Caco-2 (cell line): ENCODE results near the gene SLC9A3. TPM values are rescaled to one million over a fixed set of nuclear protein-coding genes. Genes with fewer than 3 reads are reported as not detected.

Experiments used
- BruUV-seq: library from RNA; stranded (reverse); fragments of 400-500 nt; replicated peaks from 2 replicates; lab custom pipeline; 2021; lab: Mats Ljungman, UMichigan
- CTCF ChIA-PET: fragments of 300-600 bp; sonication (Branson Sonifier 250); formaldehyde crosslinking; loops from one replicate; lab custom pipeline; 2022; ENCODE audit warnings: antibody characterized with exemption; lab: Charles Lee
- POLR2A ChIA-PET: fragments of 300-600 bp; sonication (Branson Sonifier 250); formaldehyde crosslinking; loops from one replicate; lab custom pipeline; 2022; ENCODE audit warnings: antibody characterized with exemption; lab: Charles Lee
- DNase-seq, 2 experiments: peaks; one replicate each; pipeline versions ENCODE4 v3.0.0 to v3.0.0-alpha.2; 2020 to 2022
- H3K27me3 ChIP-seq: replicated peaks from 2 replicates; pipeline ENCODE4 v1.6.0; 2011; ENCODE audit warnings: low read length; ENCODE audit not compliant: control insufficient read depth, insufficient read depth
- H3K36me3 ChIP-seq: 2 replicates; pipeline ENCODE4 v1.5.1; 2011; ENCODE audit warnings: low read length; ENCODE audit not compliant: control insufficient read depth, insufficient read depth
- H3K4me1 ChIP-seq: fragments of 250-450 bp; sonication (Bioruptor Pico); 2 replicates; pipeline ENCODE4 v1.5.1; 2020; ENCODE audit warnings: mild to moderate bottlenecking
- H3K4me3 ChIP-seq: 2 replicates; pipeline ENCODE4 v1.5.1; 2011; ENCODE audit warnings: low read depth, mild to moderate bottlenecking, control low read depth, low read length
- H3K9me3 ChIP-seq: fragments of 250-450 bp; sonication (Bioruptor Pico); 2 replicates; pipeline ENCODE4 v1.5.1; 2020; ENCODE audit warnings: mild to moderate bottlenecking, moderate library complexity
- H3K27ac Mint-ChIP-seq: one replicate; pipeline ENCODE4 v1.8.0; 2022; ENCODE audit warnings: mixed read lengths; ENCODE audit not compliant: unreplicated experiment
- H3K27me3 Mint-ChIP-seq: one replicate; pipeline ENCODE4 v1.8.0; 2022; ENCODE audit warnings: mixed read lengths; ENCODE audit not compliant: insufficient read depth, unreplicated experiment
- H3K36me3 Mint-ChIP-seq: one replicate; pipeline ENCODE4 v1.8.0; 2022; ENCODE audit warnings: mild to moderate bottlenecking, mixed read lengths; ENCODE audit not compliant: insufficient read depth, unreplicated experiment
- H3K4me1 Mint-ChIP-seq: one replicate; pipeline ENCODE4 v1.8.0; 2022; ENCODE audit warnings: low read depth, mixed read lengths; ENCODE audit not compliant: unreplicated experiment
- H3K4me3 Mint-ChIP-seq: one replicate; pipeline ENCODE4 v1.8.0; 2022; ENCODE audit warnings: mild to moderate bottlenecking, moderate library complexity, mixed read lengths; ENCODE audit not compliant: unreplicated experiment
- H3K9me3 Mint-ChIP-seq: one replicate; pipeline ENCODE4 v1.8.0; 2022; ENCODE audit warnings: mixed read lengths; ENCODE audit not compliant: unreplicated experiment
- intact Hi-C: fragments of 100-400 bp; cut with micrococcal nuclease; formaldehyde crosslinking; loops from one replicate; pipeline ENCODE4 v1.10.0; 2022; ENCODE audit not compliant: unreplicated experiment
- total RNA-seq: library from RNA; stranded (reverse); gene quantifications from 2 replicates; pipeline ENCODE4 v1.2.3, GENCODE V29; 2022
- TF ChIP-seq, protein P1 (sequence below), 2 experiments: fragments of 200-600 bp in 1 of 2; IDR thresholded peaks; 1 replicate in 1 of 2; 2 replicates in 1 of 2; pipeline versions ENCODE4 v1.5.1 to v1.8.0; 2011 to 2022; ENCODE audit warnings: antibody characterized with exemption in 1 of 2, control low read depth in 1 of 2, inconsistent platforms in 1 of 2, low read depth in 1 of 2, low read length in 1 of 2, mild to moderate bottlenecking in 1 of 2, moderate library complexity in 1 of 2; ENCODE audit not compliant: insufficient read depth in 1 of 2, severe bottlenecking in 1 of 2, unreplicated experiment in 1 of 2

The SLC9A3 gene
- total RNA-seq, 1 experiment from 2014 or later = 3.4 TPM

DNA sequence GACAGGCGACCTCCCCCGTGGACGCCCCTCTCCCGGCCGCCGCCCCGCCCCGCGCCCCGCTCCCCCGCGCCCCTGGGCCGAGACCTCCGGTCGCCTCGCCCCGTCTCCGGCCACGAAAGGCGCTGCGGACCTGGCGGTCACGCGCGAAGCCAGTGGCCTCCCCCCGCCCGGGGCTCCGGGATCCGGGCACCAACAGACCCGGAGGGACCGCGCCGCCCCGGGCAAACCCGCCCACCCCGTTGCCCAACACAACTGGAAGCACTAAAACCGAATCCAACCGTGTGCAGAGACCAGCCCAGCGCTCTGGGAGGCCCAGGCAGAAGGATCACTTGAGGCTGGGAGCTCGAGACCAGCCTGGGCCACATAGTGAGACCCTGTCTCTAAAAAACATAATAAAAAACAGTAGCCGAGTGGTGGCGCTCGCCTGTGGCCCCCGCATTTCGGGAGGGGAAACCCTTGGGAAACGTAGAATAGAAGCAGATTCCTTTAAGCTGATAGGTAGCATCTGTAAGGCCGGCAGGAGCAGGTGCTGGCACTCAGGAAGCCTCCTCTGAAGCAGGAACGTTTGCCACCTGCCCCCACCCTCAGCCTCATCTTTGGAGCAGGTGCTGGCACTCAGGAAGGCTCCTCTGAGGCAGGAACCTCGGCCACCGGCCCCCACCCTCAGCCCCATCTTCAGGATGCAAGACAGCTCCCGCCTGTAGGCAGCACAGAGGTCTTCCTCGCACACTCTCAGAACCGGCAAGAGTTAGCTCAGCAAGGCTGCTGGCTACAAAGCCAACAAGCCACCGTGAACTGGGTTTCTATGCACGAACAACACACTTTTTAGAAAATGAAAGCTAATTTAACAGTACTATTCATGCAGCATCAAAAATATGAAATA, 4.6 kb upstream of the SLC9A3 start:
- Histone ChIP-seq H3K9me3 (no peaks in the 10 kb centered on the region), H3K27me3 (no peaks in the 10 kb centered on the region), H3K4me1 (0 out of 2 replicates have a peak, but pooled peaks cover 3% of the 10 kb centered on the region), H3K4me3 (no peak overlapping the region), H3K36me3 (no peaks in the 10 kb centered on the region)
- ChIA-PET CTCF (no interaction called here), POLR2A (no interaction called here)
- intact Hi-C loops = no loop called here
- H3K9me3 Mint-ChIP-seq = no peaks in the 10 kb centered on the region
- no peaks in the 10 kb centered on the region for H3K36me3 Mint-ChIP-seq
- BruUV-seq = no TSS peak
- DNase-seq = no peak
- no peak overlapping the region for H3K27ac Mint-ChIP-seq
- no peak overlapping the region for H3K4me3 Mint-ChIP-seq
- TF ChIP-seq, protein P1, sequence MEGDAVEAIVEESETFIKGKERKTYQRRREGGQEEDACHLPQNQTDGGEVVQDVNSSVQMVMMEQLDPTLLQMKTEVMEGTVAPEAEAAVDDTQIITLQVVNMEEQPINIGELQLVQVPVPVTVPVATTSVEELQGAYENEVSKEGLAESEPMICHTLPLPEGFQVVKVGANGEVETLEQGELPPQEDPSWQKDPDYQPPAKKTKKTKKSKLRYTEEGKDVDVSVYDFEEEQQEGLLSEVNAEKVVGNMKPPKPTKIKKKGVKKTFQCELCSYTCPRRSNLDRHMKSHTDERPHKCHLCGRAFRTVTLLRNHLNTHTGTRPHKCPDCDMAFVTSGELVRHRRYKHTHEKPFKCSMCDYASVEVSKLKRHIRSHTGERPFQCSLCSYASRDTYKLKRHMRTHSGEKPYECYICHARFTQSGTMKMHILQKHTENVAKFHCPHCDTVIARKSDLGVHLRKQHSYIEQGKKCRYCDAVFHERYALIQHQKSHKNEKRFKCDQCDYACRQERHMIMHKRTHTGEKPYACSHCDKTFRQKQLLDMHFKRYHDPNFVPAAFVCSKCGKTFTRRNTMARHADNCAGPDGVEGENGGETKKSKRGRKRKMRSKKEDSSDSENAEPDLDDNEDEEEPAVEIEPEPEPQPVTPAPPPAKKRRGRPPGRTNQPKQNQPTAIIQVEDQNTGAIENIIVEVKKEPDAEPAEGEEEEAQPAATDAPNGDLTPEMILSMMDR (IDR thresholded peaks at IDR 0.05; ENCODE audit: insufficient read depth in 1 of 2, low read depth in 1 of 2, low read length in 1 of 2, severe bottlenecking in 1 of 2, unreplicated experiment in 1 of 2) = no peak
- peaks cover 15% of the 10 kb centered on the region for H3K27me3 Mint-ChIP-seq
- H3K4me1 Mint-ChIP-seq = no peaks in the 10 kb centered on the region

DNA sequence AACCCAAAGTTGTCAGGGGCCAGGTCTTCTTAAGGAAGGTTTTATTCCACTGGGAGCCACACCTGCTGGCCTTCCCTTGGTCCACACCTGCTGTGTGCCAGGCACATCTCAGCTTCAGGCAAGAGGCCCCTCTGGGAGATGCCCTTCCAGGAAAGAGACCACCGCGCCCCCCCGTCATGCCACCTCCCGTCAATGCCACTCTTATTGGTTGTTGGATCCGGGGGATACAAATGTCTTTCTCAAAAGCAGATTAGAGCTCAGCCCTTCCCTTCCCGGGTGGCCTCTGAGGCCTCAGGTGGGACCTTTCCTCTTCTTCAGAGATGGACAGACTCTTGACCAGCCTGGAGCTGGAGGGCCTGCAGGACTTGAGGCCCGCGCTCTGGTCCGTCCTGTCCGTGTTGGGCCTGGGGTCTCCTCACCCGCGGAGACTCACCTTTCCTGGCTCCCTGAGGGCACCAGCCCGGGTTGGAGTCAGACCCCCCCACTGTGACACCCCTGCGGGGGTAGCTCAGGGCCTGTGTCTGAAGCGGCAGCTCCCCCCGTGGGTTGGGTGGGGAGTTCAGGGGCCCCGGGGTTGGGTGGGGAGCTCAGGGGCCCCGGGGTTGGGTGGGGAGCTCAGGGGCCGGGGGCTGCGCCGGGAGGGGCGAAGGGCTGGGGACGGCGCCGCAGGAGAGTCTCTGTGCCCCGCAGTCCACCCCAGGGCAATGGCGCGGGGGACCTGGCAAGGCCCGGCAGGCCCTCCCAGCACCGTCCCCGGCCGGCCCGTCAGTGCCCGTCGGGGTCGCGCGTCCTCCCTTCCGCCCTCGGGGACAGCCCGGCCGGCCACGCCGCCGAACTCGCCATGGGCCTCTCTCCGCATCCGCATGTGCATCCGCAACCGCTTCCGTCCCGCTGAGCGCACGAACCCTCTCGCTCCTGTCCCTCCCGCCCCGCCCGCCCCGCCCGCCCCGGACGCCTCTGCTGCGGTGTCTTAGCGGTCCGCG, 3.7 kb upstream of the SLC9A3 start:
- Mint-ChIP-seq H3K4me1 (no peaks in the 10 kb centered on the region), H3K36me3 (no peaks in the 10 kb centered on the region), H3K27ac (no peak overlapping the region), H3K4me3 (no peak overlapping the region), H3K27me3 (peaks cover 20% of the 10 kb centered on the region), H3K9me3 (no peaks in the 10 kb centered on the region)
- H3K4me3 ChIP-seq = no peak overlapping the region
- no peaks in the 10 kb centered on the region for H3K9me3 ChIP-seq
- 0 out of 2 replicates have a peak, but pooled peaks cover 3% of the 10 kb centered on the region for H3K4me1 ChIP-seq
- H3K36me3 ChIP-seq = no peaks in the 10 kb centered on the region
- TF ChIP-seq, protein P1 (IDR thresholded peaks at IDR 0.05; ENCODE audit: insufficient read depth in 1 of 2, low read depth in 1 of 2, low read length in 1 of 2, severe bottlenecking in 1 of 2, unreplicated experiment in 1 of 2) = no peak
- no TSS peak for BruUV-seq
- no peaks in the 10 kb centered on the region; the same call in 1 of the 2 replicates for H3K27me3 ChIP-seq
- ChIA-PET POLR2A (no interaction called here), CTCF (no interaction called here)
- no peak for DNase-seq
- intact Hi-C loops = no loop called here

- H3K4me3 ChIP-seq = no peak overlapping the region
- intact Hi-C loops = no loop called here
- ChIA-PET CTCF (no interaction called here), POLR2A (no interaction called here)
- no peaks in the 10 kb centered on the region for H3K9me3 ChIP-seq
- no peak overlapping the region for H3K4me3 Mint-ChIP-seq
- H3K27ac Mint-ChIP-seq = no peak overlapping the region
- peaks cover 23% of the 10 kb centered on the region for H3K27me3 Mint-ChIP-seq
- H3K36me3 ChIP-seq = no peaks in the 10 kb centered on the region
- TF ChIP-seq, protein P1 (IDR thresholded peaks at IDR 0.05; ENCODE audit: insufficient read depth in 1 of 2, low read depth in 1 of 2, low read length in 1 of 2, severe bottlenecking in 1 of 2, unreplicated experiment in 1 of 2) = no peak
- no peaks in the 10 kb centered on the region for H3K36me3 Mint-ChIP-seq
- H3K4me1 Mint-ChIP-seq = no peaks in the 10 kb centered on the region
- no peaks in the 10 kb centered on the region for H3K9me3 Mint-ChIP-seq
- DNase-seq = no peak
- H3K27me3 ChIP-seq = no peaks in the 10 kb centered on the region; the same call in 1 of the 2 replicates
- no TSS peak for BruUV-seq
- H3K4me1 ChIP-seq = peaks cover 10% of the 10 kb centered on the region
Measured at GRCh38 chr5:526456-527088, 2.3 kb upstream of the SLC9A3 start.
